ENCODE measurements around the gene NFATC2.

DNA sequence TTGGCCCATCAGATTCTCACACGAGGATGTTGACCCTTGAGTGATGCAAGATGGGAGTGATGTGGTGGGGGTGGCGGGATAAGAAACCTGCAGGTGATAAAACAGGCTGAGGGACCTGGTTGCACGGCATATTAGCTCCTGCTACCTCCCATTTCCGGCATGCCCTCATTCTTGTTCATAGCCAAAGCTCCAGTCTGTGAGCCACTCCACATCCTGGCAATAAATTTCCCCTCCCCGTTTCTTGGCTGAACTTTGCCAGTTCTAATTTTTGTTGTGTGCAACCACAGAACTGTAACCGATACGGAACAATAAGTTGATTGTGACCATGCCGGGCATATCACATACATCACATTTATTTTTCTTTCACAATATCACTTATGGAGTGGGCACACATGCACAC is 41.6 kb upstream of the NFATC2 start:
- TF ChIP-seq SIN3A (conservative IDR thresholded peaks at IDR 0.05 in 1 of 2, IDR thresholded peaks at IDR 0.05 in 1 of 2; ENCODE audit: low read depth in 1 of 2, low read length in 2 of 2) (no peak), MAFK (IDR thresholded peaks at IDR 0.05; ENCODE audit: low read depth, low read length) (no peak), SRF (IDR thresholded peaks at IDR 0.05; ENCODE audit: low read depth, low read length) (no peak), BCL11A (IDR thresholded peaks at IDR 0.05; ENCODE audit: low read depth in 2 of 2, low read length in 2 of 2) (no peak), TAF1 (IDR thresholded peaks at IDR 0.05; ENCODE audit: low read depth, low read length) (no peak), SIX5 (IDR thresholded peaks at IDR 0.05; ENCODE audit: low read depth, low read length) (no peak), BACH1 (IDR thresholded peaks at IDR 0.05; ENCODE audit: low read length) (no peak)
- TF ChIP-seq, protein P1, sequence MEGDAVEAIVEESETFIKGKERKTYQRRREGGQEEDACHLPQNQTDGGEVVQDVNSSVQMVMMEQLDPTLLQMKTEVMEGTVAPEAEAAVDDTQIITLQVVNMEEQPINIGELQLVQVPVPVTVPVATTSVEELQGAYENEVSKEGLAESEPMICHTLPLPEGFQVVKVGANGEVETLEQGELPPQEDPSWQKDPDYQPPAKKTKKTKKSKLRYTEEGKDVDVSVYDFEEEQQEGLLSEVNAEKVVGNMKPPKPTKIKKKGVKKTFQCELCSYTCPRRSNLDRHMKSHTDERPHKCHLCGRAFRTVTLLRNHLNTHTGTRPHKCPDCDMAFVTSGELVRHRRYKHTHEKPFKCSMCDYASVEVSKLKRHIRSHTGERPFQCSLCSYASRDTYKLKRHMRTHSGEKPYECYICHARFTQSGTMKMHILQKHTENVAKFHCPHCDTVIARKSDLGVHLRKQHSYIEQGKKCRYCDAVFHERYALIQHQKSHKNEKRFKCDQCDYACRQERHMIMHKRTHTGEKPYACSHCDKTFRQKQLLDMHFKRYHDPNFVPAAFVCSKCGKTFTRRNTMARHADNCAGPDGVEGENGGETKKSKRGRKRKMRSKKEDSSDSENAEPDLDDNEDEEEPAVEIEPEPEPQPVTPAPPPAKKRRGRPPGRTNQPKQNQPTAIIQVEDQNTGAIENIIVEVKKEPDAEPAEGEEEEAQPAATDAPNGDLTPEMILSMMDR (IDR thresholded peaks at IDR 0.05; ENCODE audit: control extremely low read depth in 1 of 3, insufficient read depth in 1 of 3, low read depth in 1 of 3, low read length in 3 of 3), result no peak
